GM10847 (cell line): ENCODE data around the gene CISH.

Experiments
- POLR2A ChIP-seq: IDR thresholded peaks from 2 replicates; pipeline ENCODE4 v1.6.1; 2011; ENCODE audit not compliant: insufficient read length; ENCODE audit errors: extremely low read depth

The CISH gene

GRCh38 chr3:50611464-50612233 lies at the start of gene CISH:
Gene CISH (minus strand): TSS chr3:50611774. CDS start chr3:50611650, 124 bp downstream.
- TF ChIP-seq POLR2A: peak; percentile 37

- TF ChIP-seq POLR2A: no peak
Observed at GRCh38 chr3:50660386-50660785, 48.8 kb upstream of the CISH start.

- TF ChIP-seq POLR2A: no peak
Observed at GRCh38 chr3:50658831-50659230, 47.3 kb upstream of the CISH start.

GRCh38 chr3:50658416-50658815 lies 46.8 kb upstream of the CISH start:
- TF ChIP-seq POLR2A: no peak

- TF ChIP-seq POLR2A: no peak
Observed at GRCh38 chr3:50657816-50658215, 46.2 kb upstream of the CISH start.

- TF ChIP-seq POLR2A: no peak
Observed at GRCh38 chr3:50657407-50657806, 45.8 kb upstream of the CISH start.

GRCh38 chr3:50656417-50657195 lies 45.0 kb upstream of the CISH start:
- TF ChIP-seq POLR2A: no peak

GRCh38 chr3:50655009-50655830 lies 43.6 kb upstream of the CISH start:
- no peak for TF ChIP-seq POLR2A

- no peak for TF ChIP-seq POLR2A
Observed at GRCh38 chr3:50653937-50654595, 42.5 kb upstream of the CISH start.

- no peak for TF ChIP-seq POLR2A
Observed at GRCh38 chr3:50652709-50653108, 41.1 kb upstream of the CISH start.

- TF ChIP-seq POLR2A: no peak
Observed at GRCh38 chr3:50651920-50652529, 40.5 kb upstream of the CISH start.

- no peak for TF ChIP-seq POLR2A
Observed at GRCh38 chr3:50651445-50651844, 39.9 kb upstream of the CISH start.

GRCh38 chr3:50650018-50650417 lies 38.4 kb upstream of the CISH start:
- no peak for TF ChIP-seq POLR2A

- no peak for TF ChIP-seq POLR2A
Observed at GRCh38 chr3:50649451-50649931, 37.9 kb upstream of the CISH start.
